Ishikawa (cell line): ENCODE results near the gene TNFSF11.

Experiments
- CEBPB ChIP-seq: IDR thresholded peaks from 2 replicates; pipeline ENCODE4 v1.6.1; 2012
- CREB1 ChIP-seq: IDR thresholded peaks from 2 replicates; pipeline ENCODE4 v1.6.1; 2012; ENCODE audit warnings: low read depth
- EGR1 ChIP-seq: IDR thresholded peaks from 2 replicates; pipeline ENCODE4 v1.6.1; 2012
- EP300 ChIP-seq: IDR thresholded peaks from 2 replicates; pipeline ENCODE4 v1.6.1; 2012; ENCODE audit warnings: borderline replicate concordance
- FOXM1 ChIP-seq: IDR thresholded peaks from 2 replicates; pipeline ENCODE4 v1.6.1; 2012; ENCODE audit warnings: low read depth, borderline replicate concordance
- MAX ChIP-seq: IDR thresholded peaks from 2 replicates; pipeline ENCODE4 v1.6.1; 2012
- NFIC ChIP-seq: IDR thresholded peaks from 2 replicates; pipeline ENCODE4 v1.6.1; 2012
- RAD21 ChIP-seq: IDR thresholded peaks from 2 replicates; pipeline ENCODE4 v1.6.1; 2012; ENCODE audit warnings: low read depth
- REST ChIP-seq: IDR thresholded peaks from 2 replicates; pipeline ENCODE4 v1.6.1; 2012; ENCODE audit warnings: low read depth, mild to moderate bottlenecking
- TAF1 ChIP-seq: IDR thresholded peaks from 2 replicates; pipeline ENCODE4 v1.6.1; 2012; ENCODE audit warnings: low read depth, mild to moderate bottlenecking
- TCF12 ChIP-seq: IDR thresholded peaks from 2 replicates; pipeline ENCODE4 v1.6.1; 2012; ENCODE audit warnings: low read depth
- TEAD4 ChIP-seq: IDR thresholded peaks from 2 replicates; pipeline ENCODE4 v1.6.1; 2012
- USF1 ChIP-seq: IDR thresholded peaks from 2 replicates; pipeline ENCODE4 v1.6.1; 2012
- YY1 ChIP-seq: IDR thresholded peaks from 2 replicates; pipeline ENCODE4 v1.6.1; 2012; ENCODE audit warnings: low read depth
- ZBTB7A ChIP-seq: IDR thresholded peaks from 2 replicates; pipeline ENCODE4 v1.6.1; 2012; ENCODE audit warnings: low read depth

TNFSF11 gene

GRCh38 chr13:42543215-42543797 lies 30.6 kb upstream of the TNFSF11 start:
- TF ChIP-seq NFIC (no peak), MAX (no peak), CEBPB (no peak), FOXM1 (no peak), TAF1 (no peak), EGR1 (no peak), RAD21 (no peak), USF1 (no peak), TEAD4 (no peak), YY1 (no peak), REST (no peak), EP300 (no peak), TCF12 (no peak)

GRCh38 chr13:42544246-42544926 lies 29.6 kb upstream of the TNFSF11 start:
- TF ChIP-seq REST: no peak
- no peak for TF ChIP-seq MAX
- no peak for TF ChIP-seq RAD21
- no peak for TF ChIP-seq EP300
- TF ChIP-seq CEBPB: no peak
- no peak for TF ChIP-seq NFIC
- no peak for TF ChIP-seq YY1
- no peak for TF ChIP-seq TEAD4
- no peak for TF ChIP-seq EGR1
- TF ChIP-seq ZBTB7A: no peak
- TF ChIP-seq TCF12: no peak
- no peak for TF ChIP-seq FOXM1
- TF ChIP-seq USF1: no peak
- no peak for TF ChIP-seq CREB1

GRCh38 chr13:42545842-42546241 lies 28.1 kb upstream of the TNFSF11 start:
- no peak for TF ChIP-seq EGR1

GRCh38 chr13:42547612-42548011 lies 26.3 kb upstream of the TNFSF11 start:
- TF ChIP-seq FOXM1: no peak
- no peak for TF ChIP-seq MAX
- TF ChIP-seq ZBTB7A: no peak
- no peak for TF ChIP-seq EP300
- TF ChIP-seq TCF12: no peak
- no peak for TF ChIP-seq EGR1
- TF ChIP-seq CREB1: no peak
- no peak for TF ChIP-seq RAD21
- TF ChIP-seq REST: no peak
- TF ChIP-seq TEAD4: no peak
- no peak for TF ChIP-seq TAF1
- TF ChIP-seq USF1: no peak
- no peak for TF ChIP-seq YY1
